ENCODE data around the gene BAAT.
"Not testable (repeated sequence)": the region's sequence is repeated elsewhere in the genome, so short reads cannot be mapped to it uniquely, and the experiment has no call there.

Gene BAAT

DNA sequence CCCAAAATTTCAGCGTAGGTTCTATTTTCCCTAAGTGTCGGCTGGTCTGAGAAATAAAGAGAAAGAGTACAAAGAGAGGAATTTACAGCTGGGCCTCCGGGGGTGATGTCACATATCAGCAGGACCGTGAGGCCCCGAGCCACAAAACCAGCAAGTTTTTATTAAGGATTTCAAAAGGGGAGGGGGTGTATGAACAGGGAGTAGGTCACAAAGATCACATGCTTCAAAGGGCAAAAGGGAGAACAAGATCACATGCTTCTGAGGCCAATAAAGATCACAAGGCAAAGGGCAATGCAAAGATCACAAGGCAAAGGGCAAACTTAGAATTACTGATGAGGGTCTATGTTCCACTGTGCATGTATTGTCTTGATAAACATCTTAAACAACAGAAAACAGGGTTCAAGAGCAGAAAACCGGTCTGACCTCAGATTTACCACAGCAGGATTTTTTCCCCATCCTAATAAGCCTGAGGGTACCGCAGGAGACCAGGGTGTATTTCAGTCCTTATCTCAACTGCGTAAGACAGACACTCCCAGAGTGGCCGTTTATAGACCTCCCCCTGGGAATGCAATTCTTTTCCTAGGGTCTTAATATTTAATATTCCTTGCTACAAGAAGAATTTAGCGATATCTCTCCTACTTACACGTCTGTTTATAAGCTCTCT is at the start of gene BAAT:
Gene BAAT (minus strand): TSS at position 134 of the 664 bp plus-strand sequence. CDS start 13,602 bp downstream, outside the sequence.
- DNase-seq, result not testable (repeated sequence)

DNA sequence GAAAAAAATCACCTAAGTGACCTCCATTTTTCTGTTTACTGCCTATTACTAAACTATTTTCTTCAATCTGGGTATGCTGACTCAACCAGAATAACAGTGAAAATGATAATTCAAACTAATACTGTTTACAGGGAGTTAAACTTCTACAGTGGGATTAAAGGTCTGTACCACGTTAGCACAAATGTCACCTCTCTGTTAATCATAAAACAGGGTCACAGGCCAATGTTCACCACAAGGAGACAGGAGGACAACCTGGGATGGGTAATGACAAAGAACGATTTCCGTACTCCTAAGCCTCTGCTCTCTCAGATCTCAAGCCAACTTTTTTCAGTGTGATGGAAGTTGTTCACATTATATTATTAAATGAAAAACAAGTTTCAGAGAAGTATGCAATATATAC is 48.4 kb upstream of the BAAT start:
- DNase-seq, result no peak

DNA sequence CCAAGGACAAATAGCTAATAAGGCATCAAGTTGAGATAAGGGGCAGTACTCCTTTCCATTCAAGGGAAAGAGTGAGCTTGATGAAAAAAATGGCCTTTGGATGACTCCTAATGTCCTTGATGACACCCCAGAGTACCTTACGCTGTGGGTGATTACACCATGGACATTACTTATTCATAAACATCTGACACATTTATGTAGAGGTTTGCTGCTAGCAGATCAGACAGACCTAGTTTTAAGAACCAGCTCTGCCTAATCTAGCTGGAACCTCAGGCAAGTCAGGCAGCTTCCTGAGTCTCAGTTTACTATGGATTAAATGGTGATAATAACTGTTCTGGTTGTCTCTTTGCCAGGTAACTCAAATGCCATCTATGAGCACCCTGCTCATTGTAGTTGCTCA is 47.9 kb upstream of the BAAT start:
- no peak for DNase-seq

DNA sequence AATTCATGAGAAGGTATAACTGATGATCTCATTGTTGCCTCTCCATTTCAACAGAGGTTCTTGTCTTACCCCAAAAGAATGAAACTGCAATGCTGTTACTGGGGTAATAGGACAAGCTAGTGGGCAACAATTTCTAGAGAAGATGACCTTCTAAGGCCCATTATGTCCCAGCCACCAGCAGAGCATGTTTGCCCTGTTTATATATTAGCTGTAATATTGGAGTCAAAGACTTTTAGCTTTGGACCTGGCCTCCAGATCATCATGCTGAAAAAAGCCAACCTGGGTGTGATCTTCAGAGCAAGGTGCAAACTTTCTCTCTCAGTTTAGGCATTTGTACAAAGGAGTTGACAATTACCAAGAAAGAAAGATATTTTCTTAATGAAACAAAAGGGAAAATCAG is 47.4 kb upstream of the BAAT start:
- no peak for DNase-seq

DNA sequence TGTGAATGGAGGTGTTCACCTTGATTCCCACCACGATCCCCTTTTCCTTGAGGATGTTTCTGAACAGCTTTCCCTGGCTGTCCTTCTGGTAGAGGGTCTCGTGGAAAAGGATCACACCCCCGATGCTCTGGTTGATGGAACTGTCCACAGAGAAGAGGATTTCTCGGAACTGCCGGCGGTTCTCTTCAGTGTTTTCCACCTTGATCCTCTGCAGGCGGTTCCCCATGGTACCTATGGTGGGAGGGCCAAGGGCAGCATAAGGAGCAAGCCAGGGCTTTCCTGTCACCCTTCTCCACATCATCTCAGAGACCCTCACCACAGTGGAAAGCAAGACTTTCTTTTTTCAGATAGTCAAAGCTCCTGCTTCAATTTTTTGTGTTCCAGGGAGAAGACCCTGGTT is 44.9 kb upstream of the BAAT start:
- DNase-seq, result no peak

DNA sequence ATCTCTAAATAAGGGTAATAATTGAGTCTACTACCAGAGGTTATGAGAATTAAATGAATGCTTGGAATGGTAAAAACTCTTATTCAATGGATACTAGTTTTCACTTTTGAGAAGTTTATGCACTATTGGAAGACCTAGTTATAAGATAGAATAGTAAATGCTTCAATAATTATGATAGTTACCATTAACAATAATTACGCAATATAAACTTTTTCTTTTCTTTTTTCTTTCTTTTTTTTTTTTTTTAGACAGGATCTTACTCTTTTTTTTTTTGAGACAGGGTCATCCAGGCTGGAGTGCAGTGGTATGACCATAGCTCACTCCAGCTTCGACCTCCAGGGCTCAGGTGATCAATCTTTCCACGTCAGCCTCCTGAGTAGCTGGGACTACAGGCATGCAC is 44.1 kb upstream of the BAAT start:
- DNase-seq, result no peak

DNA sequence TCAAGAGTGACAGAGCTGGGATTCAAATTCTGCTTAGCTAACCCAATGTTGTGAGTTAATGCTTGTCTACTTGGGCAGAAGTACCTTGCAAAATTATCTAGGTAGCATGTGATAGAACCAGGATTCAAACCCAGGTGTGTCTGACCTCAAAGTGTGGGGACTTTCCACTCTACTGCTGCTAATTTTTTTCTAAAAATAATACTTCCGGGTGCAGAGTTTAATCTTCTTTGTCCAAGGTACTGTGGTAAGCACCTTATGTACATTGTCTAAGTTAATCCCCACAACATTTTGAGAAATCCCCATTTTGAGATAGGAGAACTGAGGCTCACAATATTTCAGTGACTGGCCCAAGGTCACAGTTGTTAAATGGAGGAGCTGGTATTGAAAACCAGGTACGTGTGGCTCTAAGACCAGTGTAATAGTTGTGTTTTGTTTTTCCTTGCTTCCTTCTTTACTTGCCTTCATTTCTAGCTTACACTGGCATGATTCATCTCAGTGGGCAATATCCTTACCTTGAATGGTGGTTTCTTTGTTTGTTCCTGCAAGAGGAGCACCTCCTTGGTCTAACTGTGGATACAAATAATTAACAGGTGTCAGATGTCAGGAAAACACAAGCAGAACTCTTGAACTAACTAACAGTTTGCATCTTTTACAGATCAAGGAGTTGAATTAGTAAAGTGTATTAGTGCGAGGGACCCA is 43.3 kb upstream of the BAAT start:
- no peak for DNase-seq

DNA sequence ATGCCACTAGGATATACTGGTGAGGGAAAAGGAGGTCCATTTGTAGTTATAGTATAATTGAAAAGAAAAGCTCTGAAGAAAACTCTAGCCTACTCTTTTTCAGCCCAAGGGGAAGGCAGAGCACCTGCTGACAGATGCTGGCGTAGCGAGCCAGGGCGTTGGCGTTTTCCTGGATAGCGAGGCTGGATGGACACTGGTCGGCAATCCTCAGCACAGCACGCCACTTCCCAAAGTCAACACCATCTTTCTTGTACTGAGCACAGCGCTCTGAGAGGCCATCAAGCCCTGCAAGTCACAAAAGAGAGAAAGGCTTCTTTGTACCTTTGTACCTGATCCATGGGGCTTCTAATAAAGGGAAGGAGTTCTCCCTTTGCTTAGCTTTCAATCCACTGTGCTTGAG is 42.6 kb upstream of the BAAT start:
- no peak for DNase-seq

DNA sequence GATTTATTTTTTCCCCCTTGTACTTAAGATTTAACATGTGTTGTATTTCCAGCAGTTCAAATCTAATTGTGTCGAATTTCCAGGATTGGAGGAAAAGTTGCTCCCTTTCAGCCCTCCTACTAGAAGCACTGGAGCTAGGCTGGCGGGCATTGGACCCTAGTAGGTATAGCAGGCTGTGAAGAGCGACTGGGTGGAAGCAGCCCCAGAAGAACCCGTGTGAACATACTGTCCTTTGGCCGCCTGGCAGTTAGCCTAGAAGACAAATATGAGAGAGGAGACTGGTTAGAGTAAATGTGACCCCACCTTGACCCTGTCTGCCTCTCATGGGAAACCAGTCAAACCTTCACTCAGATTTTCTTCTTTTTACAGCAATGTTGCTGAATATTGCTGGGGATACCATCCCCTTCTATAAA is 36.9 kb upstream of the BAAT start:
- no peak for DNase-seq

DNA sequence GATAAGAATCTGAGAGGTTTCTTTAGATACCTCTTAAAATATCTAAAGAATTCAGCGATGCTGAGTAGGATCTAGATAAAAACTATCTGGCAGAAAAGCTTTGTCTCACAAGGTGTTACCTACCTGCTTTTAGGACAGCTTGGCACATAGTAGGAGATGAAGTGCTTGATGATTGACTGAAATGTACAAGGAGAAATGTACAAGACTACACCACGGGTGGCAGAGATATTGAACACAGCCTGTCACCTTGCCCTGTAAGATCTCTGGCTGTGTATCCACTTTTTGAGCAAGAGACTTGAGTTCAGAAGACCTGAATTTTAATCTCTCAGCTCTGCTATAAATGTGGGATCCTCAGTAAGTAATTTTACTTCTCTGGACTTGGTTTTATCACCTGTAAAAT is 35.1 kb upstream of the BAAT start:
- no peak for DNase-seq

DNA sequence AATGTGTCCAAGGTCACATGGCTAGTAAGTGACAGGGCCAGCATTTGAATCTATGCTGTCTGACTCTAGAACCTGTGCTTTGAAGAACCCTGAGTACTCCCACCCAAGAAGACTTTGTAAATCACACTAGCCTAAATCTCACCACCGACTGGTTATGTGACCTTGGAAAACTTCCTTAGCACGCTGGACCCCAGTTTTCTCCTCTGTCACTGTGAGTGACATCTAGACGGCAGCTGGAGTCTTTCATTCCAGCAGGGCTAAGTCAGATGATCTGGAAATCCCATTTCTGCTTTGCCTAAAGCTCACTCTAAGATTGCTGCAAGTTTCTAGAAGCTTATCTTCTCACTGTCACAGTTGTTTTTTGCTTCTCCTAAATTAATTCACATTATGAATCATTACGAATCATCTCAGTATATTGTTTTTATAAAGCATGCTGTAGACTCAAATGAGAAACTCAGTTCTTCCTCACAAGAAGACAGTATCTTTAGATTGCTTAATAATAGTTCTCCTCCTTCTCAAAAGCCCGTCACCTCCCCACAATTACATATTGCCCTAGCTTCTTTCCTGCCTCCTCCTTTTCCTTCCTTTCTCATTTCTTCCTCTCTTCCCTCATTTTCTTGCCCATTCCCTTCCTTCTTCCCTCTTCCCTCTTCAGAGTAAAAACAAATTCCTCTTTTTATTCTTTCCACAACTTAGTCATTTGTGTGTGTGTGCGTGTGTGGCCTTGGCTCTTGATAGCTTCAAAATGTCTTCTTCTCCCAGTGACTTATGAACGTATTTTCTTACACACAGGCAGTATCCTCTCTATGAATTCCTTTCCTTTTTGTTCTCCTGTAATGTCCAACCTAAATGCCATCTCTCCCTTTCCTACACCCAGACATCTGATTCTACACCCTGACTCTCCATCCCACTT is 34.0 kb upstream of the BAAT start:
- no peak for DNase-seq

DNA sequence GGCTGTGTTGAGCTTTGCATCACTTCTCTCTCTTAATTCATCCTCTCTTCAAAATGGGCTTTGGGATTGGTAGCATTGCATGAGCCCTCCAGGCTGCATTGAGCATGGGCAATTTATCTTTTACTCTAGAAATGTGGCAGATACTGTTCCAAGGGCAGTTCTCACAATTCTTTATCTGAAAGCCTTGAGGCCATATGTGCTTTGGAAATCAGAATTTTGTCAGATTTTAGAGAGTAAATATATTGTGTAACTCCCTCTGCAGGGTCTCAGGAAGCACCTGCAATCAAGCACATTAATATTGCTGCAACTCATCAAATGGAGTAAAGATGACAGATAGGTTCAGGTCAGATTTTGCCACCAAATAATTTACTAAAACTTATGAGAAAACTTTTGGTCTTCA is 33.2 kb upstream of the BAAT start:
- DNase-seq, result no peak

DNA sequence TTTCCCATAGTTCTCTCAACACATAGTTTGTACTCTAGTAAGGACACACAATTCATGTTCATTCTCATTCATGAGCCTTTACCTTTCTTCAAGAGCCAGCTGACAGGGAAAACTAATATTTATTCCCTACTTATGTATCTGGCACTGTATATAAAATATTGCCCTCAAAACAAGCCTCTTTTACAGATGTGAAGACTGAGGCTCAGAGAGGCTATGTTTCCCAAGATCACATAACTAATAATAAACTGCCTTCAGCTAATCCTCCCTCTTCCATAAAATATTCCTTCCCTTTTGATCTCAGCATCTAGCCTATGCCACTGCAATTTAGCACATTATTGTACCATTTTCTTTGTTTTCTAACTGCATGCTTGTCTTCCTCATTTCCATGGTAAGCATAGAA is 32.6 kb upstream of the BAAT start:
- DNase-seq, result no peak

DNA sequence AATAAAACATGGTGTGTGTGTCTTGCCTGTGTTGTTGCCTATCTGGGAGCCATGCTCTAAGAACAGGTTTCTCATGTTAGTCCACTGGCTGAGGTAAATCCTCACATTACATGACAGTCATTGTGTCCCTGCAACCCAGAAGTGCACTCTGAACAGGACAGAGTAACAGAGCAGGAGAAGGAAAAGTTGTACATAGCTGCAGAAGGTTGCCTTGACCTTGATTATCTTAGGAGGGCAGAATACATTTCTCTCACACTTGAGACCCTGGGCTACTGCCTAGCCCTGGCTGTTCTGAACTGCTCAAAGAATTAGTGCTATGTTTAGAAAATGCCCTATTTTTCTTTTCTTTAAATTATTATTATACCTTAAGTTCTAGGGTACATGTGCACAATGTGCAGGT is 30.8 kb upstream of the BAAT start:
- no peak for DNase-seq

DNA sequence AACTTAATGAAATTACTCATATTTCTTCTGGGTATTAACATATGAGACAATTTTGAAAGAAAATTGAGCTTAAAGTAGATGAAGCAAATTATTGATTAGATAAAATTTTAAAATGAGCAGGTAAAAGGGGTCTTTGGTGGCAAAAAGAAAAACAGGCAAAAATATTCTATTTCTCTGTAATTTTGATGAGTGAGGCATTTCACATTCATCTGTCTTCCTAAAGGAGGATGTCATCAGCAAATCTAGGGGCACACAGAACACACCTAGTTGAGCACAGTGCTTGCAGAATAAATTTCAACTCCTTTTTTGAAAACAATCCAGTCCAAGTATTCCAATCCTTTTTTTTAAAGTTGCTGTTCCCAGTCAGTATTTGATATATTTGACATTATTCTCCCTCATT is 30.0 kb upstream of the BAAT start:
- no peak for DNase-seq

DNA sequence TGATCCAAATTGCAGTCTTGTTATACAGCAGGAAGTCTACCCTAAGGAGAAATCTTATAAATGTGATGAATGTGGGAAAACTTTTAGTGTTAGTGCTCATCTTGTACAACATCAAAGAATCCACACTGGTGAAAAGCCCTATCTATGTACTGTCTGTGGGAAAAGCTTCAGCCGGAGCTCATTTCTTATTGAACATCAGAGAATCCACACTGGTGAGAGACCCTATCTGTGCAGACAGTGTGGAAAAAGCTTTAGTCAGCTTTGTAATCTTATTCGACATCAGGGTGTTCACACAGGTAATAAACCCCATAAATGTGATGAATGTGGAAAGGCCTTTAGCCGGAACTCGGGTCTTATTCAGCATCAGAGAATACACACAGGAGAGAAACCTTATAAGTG is 24.3 kb upstream of the BAAT start:
- DNase-seq, result no peak

DNA sequence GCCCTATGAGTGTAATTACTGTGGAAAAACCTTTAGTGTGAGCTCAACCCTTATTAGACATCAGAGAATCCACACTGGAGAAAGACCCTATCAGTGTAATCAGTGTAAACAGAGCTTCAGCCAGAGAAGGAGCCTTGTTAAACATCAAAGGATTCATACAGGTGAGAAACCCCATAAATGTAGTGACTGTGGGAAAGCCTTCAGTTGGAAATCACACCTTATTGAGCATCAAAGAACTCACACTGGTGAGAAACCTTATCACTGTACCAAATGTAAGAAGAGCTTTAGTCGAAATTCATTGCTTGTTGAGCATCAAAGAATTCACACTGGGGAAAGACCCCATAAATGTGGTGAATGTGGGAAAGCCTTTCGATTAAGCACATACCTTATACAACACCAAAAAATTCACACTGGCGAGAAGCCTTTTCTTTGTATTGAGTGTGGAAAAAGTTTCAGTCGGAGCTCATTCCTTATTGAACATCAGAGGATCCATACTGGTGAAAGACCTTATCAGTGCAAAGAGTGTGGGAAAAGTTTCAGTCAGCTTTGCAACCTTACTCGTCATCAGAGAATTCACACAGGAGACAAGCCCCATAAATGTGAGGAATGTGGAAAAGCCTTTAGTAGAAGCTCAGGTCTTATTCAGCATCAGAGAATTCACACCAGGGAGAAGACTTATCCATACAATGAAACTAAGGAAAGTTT is 23.7 kb upstream of the BAAT start:
- no peak for DNase-seq

DNA sequence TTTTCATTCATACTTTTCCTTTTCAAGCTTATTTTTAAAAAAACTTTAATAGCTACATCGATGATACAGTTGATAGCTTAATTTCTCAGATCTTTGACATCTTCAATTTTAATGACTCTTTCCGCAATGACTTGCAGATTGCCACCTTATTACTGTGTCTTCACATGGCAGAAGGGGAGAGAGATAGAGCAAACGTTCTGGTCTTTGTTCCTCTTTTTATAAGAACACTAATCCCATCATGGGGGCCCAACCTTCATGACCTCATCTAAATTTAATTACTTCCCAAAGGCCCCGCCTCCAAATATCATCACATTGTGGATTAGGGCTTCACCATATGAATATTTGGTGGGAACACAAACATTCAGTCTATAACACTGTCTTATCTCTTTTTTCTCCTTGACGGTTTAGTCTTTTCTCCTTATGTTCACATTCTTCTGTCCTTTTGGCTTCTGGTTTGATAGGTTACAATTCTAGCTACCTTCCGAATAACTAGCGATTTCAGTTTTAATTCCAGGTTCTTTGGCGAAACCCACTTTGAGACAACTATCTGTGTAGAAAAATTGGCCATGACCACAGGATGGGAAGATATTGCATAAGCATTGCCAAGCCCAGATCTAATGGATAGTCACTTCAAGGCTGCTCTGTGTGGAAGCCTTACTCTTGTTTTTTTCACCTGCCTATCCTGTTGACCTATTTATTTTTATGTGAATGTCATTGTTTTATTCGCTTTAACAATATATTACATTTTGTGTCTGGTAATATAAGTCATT is 18.9 kb upstream of the BAAT start:
- no peak for DNase-seq

DNA sequence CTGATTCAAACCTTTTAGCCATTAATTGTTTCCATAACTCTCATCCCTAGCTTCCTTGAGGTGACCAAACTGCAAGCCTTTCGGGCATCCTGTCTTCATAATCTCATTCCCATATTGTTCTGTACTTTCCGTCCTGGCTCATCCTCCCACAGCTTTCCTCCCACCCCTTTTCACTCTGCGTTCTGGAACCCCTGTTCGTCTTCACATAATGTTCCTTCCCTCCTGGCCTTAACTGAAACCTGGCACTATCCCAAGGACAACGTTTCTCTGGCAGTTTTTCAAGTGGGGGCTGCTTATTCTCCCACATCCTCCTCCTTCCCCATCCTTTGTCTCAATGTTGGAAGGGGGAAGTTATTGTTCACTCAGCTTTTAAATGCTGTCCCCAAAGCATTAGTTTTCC is 15.3 kb upstream of the BAAT start:
- DNase-seq, result no peak

DNA sequence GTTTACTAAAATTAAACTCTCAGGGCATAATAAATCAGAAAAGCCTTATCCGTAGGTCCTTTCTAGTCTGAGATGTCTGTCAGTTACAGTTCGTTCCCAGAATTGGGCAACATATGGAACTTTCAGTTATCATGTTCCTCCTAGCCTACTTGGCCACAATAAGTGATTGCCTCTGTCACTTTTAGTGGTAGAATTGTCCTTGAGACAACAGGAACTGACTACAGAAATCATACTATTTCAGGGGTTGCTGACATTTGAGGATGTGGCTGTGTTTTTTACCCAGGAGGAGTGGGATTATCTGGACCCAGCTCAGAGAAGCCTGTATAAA is 14.8 kb upstream of the BAAT start:
- DNase-seq, result no peak

DNA sequence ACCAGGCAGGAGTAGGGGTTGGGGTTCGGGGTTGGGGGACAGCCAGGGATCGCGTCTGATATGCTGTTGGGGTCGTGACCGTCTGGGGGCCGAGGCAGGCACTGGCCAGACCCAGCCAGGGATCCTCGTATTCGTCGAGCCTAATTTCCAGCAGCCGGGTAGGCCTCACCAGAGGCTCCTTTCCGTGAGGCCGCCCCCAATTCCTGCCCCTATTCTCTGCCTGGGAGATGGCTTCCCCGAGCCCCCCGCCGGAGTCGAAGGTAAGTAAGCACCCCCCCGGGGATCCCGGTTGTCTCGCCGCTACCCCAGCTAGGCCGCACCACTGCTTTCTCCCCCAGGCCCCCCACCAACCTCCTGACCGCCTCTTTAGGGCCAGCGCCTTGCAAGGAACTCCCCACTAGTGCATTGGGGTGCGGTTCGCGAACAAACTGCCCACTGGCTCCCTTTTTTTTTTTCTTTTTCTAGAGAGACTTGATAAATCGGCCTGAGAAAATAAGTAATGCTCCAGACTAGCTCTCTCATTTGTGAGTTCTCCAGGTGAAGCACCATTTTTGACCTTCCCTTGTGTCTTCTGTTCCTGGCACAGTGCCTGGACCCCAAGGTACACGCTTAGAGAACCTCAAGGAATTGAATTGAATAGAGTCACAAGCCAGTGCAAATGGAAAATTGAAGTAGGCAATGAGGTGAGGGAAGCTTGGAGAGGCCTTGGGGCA is 14.3 kb upstream of the BAAT start:
- no peak for DNase-seq
